ENCODE measurements around the gene CCNJL.

CCNJL gene

DNA sequence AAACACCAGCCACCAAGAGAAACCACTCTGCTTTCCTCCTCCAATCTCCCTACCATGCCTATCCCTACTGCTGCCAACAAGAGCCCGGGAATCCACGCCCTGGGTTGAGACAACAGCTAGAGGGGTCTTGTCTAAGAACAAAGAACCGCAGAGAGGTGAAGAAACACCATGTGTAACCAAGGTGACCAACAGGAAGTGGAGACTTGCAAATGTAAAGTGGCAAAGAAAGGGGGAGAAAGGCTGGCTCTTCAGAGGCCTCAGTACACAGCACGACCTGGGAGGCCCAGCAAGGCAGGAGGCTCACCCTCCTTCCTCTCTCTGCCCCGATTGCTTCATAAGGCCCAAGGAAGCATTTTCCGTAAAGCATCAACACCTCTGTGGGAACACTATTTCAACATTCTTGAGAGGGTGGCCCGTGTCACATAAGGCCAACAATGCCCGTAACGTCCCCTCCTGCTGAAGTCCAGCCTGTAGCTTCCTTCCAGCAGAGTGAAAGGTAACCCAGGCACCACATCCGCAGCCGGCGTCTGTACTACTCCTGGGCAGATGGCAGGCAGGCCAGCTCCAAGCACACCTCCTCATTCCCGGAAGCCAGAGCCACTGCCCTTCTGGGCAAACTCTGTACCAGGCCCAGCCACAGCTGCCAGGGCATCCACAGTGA, 18.3 kb downstream of the CCNJL start:
- TF ChIP-seq, protein P1, sequence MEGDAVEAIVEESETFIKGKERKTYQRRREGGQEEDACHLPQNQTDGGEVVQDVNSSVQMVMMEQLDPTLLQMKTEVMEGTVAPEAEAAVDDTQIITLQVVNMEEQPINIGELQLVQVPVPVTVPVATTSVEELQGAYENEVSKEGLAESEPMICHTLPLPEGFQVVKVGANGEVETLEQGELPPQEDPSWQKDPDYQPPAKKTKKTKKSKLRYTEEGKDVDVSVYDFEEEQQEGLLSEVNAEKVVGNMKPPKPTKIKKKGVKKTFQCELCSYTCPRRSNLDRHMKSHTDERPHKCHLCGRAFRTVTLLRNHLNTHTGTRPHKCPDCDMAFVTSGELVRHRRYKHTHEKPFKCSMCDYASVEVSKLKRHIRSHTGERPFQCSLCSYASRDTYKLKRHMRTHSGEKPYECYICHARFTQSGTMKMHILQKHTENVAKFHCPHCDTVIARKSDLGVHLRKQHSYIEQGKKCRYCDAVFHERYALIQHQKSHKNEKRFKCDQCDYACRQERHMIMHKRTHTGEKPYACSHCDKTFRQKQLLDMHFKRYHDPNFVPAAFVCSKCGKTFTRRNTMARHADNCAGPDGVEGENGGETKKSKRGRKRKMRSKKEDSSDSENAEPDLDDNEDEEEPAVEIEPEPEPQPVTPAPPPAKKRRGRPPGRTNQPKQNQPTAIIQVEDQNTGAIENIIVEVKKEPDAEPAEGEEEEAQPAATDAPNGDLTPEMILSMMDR (IDR thresholded peaks at IDR 0.05; ENCODE audit: low read depth, low read length, missing control alignments), result no peak
- no peak for DNase-seq (ENCODE audit: low read depth)
- no peak overlapping the region for H3K4me3 ChIP-seq (ENCODE audit: low read depth, low read length)

DNA sequence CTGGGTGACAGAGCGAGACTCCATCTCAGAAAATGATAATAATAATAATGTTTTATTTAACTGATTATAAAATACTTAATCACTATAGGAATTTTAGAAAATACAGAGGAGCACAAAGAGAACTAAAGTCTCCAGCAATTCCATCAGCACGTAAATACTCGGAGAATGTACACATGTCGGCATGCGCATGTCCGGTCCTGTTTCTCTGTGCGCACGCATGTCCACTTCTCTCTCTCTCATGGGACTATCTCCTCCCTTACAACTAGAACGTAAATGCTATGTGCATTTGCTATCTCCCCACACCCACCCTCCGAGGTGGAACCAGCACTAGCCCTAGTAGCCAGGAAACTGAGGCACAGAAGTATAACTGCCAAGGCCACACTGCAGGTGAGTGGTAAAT, 19.0 kb downstream of the CCNJL start:
- H3K4me3 ChIP-seq (ENCODE audit: low read depth, low read length), result no peak overlapping the region
- DNase-seq (ENCODE audit: low read depth), result no peak

DNA sequence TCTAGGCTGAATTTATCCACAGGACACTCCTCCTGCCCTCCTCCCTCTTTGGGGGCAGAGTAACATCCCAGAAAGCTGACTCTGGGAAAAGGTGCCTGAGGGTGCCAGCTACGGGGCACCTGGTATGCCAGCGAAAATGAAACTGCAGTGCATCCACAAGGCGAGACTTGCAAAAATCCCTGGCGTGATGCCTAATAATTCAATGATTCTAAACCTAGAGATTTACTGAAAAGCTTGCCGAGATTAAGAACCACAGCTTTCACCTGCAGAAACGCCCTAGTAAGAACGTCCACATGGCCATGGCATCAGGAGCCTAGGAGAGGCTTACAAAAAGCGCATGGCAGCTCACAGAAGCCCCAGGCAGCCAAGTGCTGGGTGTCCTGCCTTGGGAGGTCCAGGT, 20.9 kb downstream of the CCNJL start:
- TF ChIP-seq, protein P1 (IDR thresholded peaks at IDR 0.05; ENCODE audit: low read depth, low read length, missing control alignments), result no peak
- no peak for DNase-seq (ENCODE audit: low read depth)
- no peak overlapping the region for H3K4me3 ChIP-seq (ENCODE audit: low read depth, low read length)

More for the DNA sequence above, 19.0 kb downstream of the CCNJL start:
- TF ChIP-seq, protein P1 (IDR thresholded peaks at IDR 0.05; ENCODE audit: low read depth, low read length, missing control alignments), result no peak

DNA sequence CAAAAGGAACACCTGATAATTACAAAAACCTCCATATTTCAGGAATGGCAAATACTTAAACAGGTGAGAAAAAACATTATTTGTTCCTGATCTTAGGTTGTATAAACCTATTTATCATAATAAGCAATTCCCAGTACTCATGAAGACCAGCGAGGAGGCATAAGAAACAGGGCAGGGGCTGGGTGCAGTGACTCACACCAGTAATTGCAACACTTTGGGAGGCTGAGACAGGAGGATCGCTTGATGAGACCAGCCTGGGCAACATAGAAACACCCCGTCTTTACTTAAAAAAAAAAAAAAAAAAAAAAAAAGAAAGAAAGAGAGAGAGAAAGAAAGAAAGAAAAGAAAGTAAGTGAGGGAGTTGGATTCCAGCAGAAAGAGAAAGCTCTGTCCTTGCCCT, 21.6 kb downstream of the CCNJL start:
- DNase-seq (ENCODE audit: low read depth), result no peak
- no peak overlapping the region for H3K4me3 ChIP-seq (ENCODE audit: low read depth, low read length)
- TF ChIP-seq, protein P1 (IDR thresholded peaks at IDR 0.05; ENCODE audit: low read depth, low read length, missing control alignments), result no peak

DNA sequence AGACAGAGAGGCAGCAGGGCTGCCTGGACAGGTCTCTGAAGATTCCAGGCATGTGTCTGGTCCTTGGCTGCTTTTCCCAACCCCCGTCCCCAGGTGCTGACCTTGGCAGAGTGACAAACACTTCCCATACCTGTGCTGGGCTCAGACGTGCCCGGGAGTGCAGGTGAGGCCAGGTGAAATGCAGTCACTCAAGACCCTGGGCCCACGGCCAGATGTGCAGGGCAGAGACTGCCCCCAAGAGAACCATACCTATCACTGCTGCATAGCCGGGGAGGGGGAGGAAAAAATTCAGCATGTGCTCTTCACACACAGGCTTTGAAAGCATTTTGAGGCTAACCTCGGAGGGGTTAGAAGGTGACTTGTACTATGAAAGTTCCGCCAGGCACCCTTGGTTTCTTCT, 22.6 kb downstream of the CCNJL start:
- TF ChIP-seq, protein P1 (IDR thresholded peaks at IDR 0.05; ENCODE audit: low read depth, low read length, missing control alignments), result no peak
- no peak overlapping the region for H3K4me3 ChIP-seq (ENCODE audit: low read depth, low read length)
- DNase-seq (ENCODE audit: low read depth), result no peak

DNA sequence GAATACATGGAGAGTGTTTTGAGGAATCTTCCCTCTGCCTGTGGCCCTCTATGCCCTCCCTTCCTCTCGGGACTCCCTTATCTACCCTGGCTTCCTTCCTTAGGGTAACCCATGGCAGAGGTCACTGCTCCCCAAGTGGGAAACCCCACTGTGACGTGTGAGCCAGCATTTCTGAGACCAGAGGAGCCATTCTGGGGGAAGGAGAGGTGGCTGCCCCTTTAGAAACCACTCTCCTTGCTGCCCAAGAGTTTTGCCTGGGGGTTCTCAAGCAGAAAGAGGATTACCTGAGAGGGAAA, 23.1 kb downstream of the CCNJL start:
- TF ChIP-seq, protein P1 (IDR thresholded peaks at IDR 0.05; ENCODE audit: low read depth, low read length, missing control alignments), result no peak
- H3K4me3 ChIP-seq (ENCODE audit: low read depth, low read length), result no peak overlapping the region
- DNase-seq (ENCODE audit: low read depth), result no peak

DNA sequence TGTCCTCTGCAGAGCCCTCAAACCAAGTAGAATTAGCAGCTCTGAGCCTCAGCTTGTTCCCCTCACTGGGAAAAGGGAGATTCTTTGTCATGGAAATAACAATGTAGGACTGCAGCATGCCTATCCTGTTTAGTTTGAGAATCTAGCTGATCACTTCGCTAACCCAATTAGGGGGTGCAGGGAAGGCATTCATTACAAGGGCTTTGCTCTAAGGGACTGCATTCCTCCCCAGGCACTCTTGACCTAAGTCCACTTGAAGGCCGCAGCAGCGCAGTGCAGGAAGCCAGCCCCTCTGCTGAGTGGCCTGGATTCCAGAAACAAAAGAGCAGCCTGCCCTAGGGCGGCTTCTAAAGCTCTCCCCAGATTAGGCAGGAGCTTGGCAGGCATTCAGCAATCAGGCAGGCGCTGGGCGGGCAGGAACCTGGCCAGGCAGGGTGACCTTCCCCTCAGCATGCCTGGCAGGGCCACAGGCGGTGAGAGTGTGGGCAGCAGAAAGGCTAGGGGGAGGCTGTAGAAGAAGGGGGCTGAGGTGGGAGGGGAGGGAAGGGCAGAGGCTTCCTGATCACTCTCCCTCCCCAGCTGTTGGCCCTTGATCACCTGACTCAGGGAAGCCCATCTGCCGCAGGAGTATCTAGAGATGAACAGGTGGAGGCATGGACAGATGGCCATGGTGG, 24.8 kb downstream of the CCNJL start:
- TF ChIP-seq, protein P1 (IDR thresholded peaks at IDR 0.05; ENCODE audit: low read depth, low read length, missing control alignments), result no peak
- no peak for DNase-seq (ENCODE audit: low read depth)
- no peak overlapping the region for H3K4me3 ChIP-seq (ENCODE audit: low read depth, low read length)
